GM18502 (cell line): ENCODE results near the gene APOC1.
A peak's percentile ranks its signal among the peaks of the same experiment; 100 is the strongest.

Experiments
- ATAC-seq: cut with Tn5 transposase; IDR thresholded peaks from one replicate; pipeline ENCODE4 v1.9.1; 2021; ENCODE audit warnings: mild to moderate bottlenecking; ENCODE audit not compliant: unreplicated experiment, poor library complexity

Gene APOC1

GRCh38 chr19:44954278-44954648 lies 39.9 kb downstream of the APOC1 start:
- no peak for ATAC-seq

GRCh38 chr19:44954649-44955504 lies 40.5 kb downstream of the APOC1 start, which contains the start of gene CLPTM1:
TSS of gene CLPTM1 (plus strand) at chr19:44955380. CDS start at chr19:44955396, 16 bp downstream.
- ATAC-seq, result peak; percentile 86

GRCh38 chr19:44955505-44956439 lies 41.4 kb downstream of the APOC1 start:
- ATAC-seq, result no peak

- ATAC-seq, result no peak
These were observed 43.1 kb downstream of the APOC1 start for GRCh38 chr19:44957526-44957925.

GRCh38 chr19:44958090-44958489 lies 43.7 kb downstream of the APOC1 start:
- no peak for ATAC-seq

- no peak for ATAC-seq
These were observed 45.3 kb downstream of the APOC1 start for GRCh38 chr19:44959691-44960090.

GRCh38 chr19:44960906-44961728 lies 46.7 kb downstream of the APOC1 start:
- no peak for ATAC-seq

- ATAC-seq, result no peak
These were observed 47.4 kb downstream of the APOC1 start for GRCh38 chr19:44961821-44962220.

GRCh38 chr19:44968118-44968517 lies 53.7 kb downstream of the APOC1 start:
- ATAC-seq, result no peak

GRCh38 chr19:44968670-44969069 lies 54.3 kb downstream of the APOC1 start:
- no peak for ATAC-seq
